GM12801 (cell line): Measurements from ENCODE around the gene TESK1.

ENCODE experiments used
- CTCF ChIP-seq: IDR thresholded peaks from one replicate; pipeline ENCODE4 v1.5.1; 2011; ENCODE audit warnings: control low read depth; ENCODE audit not compliant: insufficient read length; ENCODE audit errors: extremely low read depth

Gene TESK1

GRCh38 chr9:35606726-35607125, 1.7 kb downstream of the TESK1 start:
- no peak for TF ChIP-seq CTCF

GRCh38 chr9:35608221-35608620, 3.2 kb downstream of the TESK1 start:
- no peak for TF ChIP-seq CTCF

GRCh38 chr9:35609001-35609819, 4.1 kb downstream of the TESK1 start:
- no peak for TF ChIP-seq CTCF

GRCh38 chr9:35609820-35610163, 4.7 kb downstream of the TESK1 start:
- TF ChIP-seq CTCF, result no peak

GRCh38 chr9:35611230-35611797, 6.3 kb downstream of the TESK1 start:
- no peak for TF ChIP-seq CTCF

GRCh38 chr9:35612843-35613242, 7.8 kb downstream of the TESK1 start:
- no peak for TF ChIP-seq CTCF

- no peak for TF ChIP-seq CTCF
Measured at GRCh38 chr9:35615981-35616680, 11.1 kb downstream of the TESK1 start.
